HUES64 (cell line): ENCODE results near the gene TIPARP.

Source experiments
- H3K27ac ChIP-seq: 2 replicates; pipeline ENCODE4 v1.7.0; 2013; ENCODE audit warnings: low read depth, low read length, inconsistent platforms
- H3K27me3 ChIP-seq: 2 replicates; pipeline ENCODE4 v1.6.1; 2013; ENCODE audit warnings: mild to moderate bottlenecking, low read length; ENCODE audit not compliant: insufficient read depth
- H3K36me3 ChIP-seq: 2 replicates; pipeline ENCODE4 v1.6.1; 2013; ENCODE audit warnings: mild to moderate bottlenecking, low read length; ENCODE audit not compliant: insufficient read depth
- H3K4me1 ChIP-seq: 2 replicates; pipeline ENCODE4 v1.6.1; 2013; ENCODE audit warnings: mild to moderate bottlenecking, low read length, moderate library complexity; ENCODE audit not compliant: insufficient read depth
- H3K4me3 ChIP-seq: 2 replicates; pipeline ENCODE4 v1.5.1; 2013; ENCODE audit warnings: mild to moderate bottlenecking, low read length, moderate library complexity
- H3K9ac ChIP-seq: 2 replicates; pipeline ENCODE4 v1.6.1; 2013; ENCODE audit warnings: mild to moderate bottlenecking, low read depth, low read length
- H3K9me3 ChIP-seq: 2 replicates; pipeline ENCODE4 v1.6.1; 2013; ENCODE audit warnings: low read depth, low read length; ENCODE audit not compliant: insufficient read depth
- WGBS: fragments of 150-250, 120-280 bp; methylation state at CpG from one replicate; pipeline ENCODE4 v1.1.7; 2013; ENCODE audit warnings: missing lambda C conversion rate; 5-methylcytosine and 5-hydroxymethylcytosine counted together

The TIPARP gene

DNA sequence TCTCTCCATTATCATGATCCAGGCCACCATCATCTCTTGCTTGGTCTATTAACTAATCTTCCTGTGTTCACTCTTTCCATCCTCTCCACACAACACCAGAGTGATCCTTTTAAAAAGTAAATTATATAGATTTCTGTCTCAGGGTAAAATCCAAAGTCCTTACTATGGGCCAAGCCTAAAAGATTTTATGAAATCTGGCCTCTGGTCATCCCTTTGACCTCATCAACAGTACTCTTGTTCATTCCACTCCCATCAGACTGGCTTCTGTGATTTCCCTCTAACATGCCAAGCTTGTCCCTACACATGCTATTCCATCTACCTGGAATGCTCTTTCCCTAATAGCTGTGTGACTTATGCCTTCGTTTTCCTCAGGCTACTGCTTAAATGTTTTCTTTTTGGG is 8.3 kb upstream of the TIPARP start:
- H3K27ac ChIP-seq, result no peak overlapping the region
- H3K9me3 ChIP-seq, result no peaks in the 10 kb centered on the region
- 100% methylated on average over 1 of the region's 1 CpG for WGBS
- no peak overlapping the region for H3K4me3 ChIP-seq
- peaks cover 11% of the 10 kb centered on the region; the same call in 1 of the 2 replicates for H3K4me1 ChIP-seq
- H3K36me3 ChIP-seq, result no peaks in the 10 kb centered on the region
- no peak overlapping the region for H3K9ac ChIP-seq
- no peaks in the 10 kb centered on the region for H3K27me3 ChIP-seq

- Histone ChIP-seq H3K4me1 (peaks cover 11% of the 10 kb centered on the region; the same call in 1 of the 2 replicates), H3K27me3 (peaks cover 12% of the 10 kb centered on the region), H3K9me3 (no peaks in the 10 kb centered on the region), H3K36me3 (no peaks in the 10 kb centered on the region), H3K9ac (no peak overlapping the region), H3K4me3 (no peak overlapping the region), H3K27ac (no peak overlapping the region)
- 68% methylated on average over 3 of the region's 4 CpGs for WGBS
Measured at GRCh38 chr3:156668073-156668763, 6.2 kb upstream of the TIPARP start.

DNA sequence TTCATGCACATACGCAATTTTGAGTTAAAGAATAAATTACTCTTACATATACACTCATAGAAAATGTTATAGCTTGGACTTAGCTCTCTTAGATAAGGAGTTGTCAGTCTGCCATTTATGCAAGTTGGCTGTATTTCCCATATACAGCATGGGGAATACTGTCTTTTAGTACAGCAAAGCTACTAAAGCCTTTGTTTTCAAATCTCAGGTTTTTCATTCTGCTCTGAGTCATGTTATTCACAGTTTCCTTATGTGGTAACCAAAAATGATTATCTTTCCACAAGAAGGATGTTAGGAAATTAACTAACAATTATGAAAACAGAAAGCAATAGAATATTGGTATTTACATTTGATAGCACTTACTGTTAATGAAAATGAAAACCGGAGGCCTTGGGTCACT is 4.3 kb upstream of the TIPARP start:
- no CpG with 5 or more reads among the region's 2 CpGs for WGBS
- H3K27ac ChIP-seq, result no peak overlapping the region
- H3K27me3 ChIP-seq, result peaks cover 15% of the 10 kb centered on the region
- H3K4me3 ChIP-seq, result no peak overlapping the region
- H3K9ac ChIP-seq, result no peak overlapping the region
- no peaks in the 10 kb centered on the region for H3K9me3 ChIP-seq
- H3K36me3 ChIP-seq, result no peaks in the 10 kb centered on the region
- peaks cover 13% of the 10 kb centered on the region; the same call in 1 of the 2 replicates for H3K4me1 ChIP-seq

DNA sequence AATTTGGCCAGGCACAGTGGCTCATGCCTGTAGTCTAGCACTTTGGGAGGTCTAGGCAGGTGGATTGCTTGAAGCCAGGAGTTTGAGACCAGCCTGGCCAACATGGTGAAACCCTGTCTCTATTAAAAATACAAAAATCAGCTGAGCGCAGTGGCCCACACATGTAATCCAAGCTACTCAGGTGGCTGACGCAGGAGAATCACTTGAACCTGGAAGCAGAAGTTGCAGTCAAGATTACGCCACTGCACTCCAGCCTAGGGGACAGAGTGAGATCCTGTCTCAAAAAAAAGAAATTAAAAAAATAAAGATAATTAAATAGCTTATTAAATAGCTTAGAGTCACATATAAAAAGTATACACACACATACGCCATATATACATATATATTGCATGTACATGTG is 3.7 kb upstream of the TIPARP start:
- Histone ChIP-seq H3K4me3 (no peak overlapping the region), H3K27ac (no peak overlapping the region), H3K9ac (no peak overlapping the region), H3K27me3 (peaks cover 15% of the 10 kb centered on the region), H3K36me3 (no peaks in the 10 kb centered on the region), H3K4me1 (peaks cover 10% of the 10 kb centered on the region; the same call in 1 of the 2 replicates), H3K9me3 (no peaks in the 10 kb centered on the region)
- 89% methylated on average over 3 of the region's 4 CpGs for WGBS

GRCh38 chr3:156673732-156674045 is 701 bp upstream of the TIPARP start:
- no peak overlapping the region for H3K27ac ChIP-seq
- peak overlapping the region; percentile 77; the same call in 1 of the 2 replicates for H3K9ac ChIP-seq
- peaks cover 12% of the 10 kb centered on the region for H3K36me3 ChIP-seq
- peak overlapping the region; percentile 89 for H3K4me3 ChIP-seq
- H3K4me1 ChIP-seq, result peaks cover 19% of the 10 kb centered on the region
- H3K9me3 ChIP-seq, result no peaks in the 10 kb centered on the region
- H3K27me3 ChIP-seq, result peaks cover 29% of the 10 kb centered on the region
- 14% methylated on average over 10 of the region's 10 CpGs for WGBS

DNA sequence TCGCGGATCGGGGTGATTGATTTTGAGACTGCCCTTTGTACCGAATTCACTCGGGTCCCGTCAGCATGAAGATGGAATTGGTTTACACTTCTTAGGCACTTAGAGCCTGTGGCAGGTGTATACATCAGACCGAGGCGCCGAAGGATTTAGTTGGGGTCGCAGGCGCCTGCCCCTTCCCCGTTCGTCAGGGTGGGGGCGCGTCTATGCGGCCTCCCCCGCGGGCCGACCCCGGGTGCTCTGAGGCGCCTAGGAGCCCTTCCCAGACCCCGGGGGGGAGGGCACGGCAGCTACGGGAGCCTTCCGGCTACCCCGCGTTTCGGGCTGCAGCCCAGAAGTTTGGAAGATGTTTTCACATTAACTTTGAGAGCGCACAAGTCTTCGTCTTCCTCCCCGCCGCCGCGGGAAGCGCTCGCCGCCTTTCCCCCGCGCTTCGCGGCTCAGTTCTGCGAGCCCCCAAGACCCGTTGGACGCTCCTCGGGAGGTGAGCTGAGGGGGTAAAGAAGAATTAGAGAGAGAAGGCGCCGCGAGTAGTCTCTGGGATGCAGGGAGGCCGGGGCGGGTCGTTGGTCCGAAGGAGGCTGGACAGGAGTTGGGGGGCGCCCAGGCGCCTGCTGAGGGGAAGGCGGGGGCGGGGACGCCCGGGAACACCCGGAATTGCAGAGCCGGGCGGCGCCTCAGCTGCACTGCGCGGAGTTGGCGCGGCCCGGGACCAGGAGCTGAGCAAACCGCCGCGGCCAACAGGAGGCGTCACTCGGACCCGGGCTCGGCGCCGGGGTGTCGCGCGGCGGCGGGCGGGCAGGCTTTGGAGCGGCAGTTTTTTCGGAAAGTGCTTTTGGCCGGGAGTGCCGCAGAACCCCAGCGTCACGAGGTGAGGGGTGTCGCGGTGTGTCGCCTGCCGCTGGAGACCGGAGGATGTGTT is 780 bp downstream of the TIPARP start:
- H3K4me1 ChIP-seq, result peaks cover 19% of the 10 kb centered on the region
- WGBS, result under 1% methylated on average over 91 of the region's 93 CpGs
- H3K9me3 ChIP-seq, result no peaks in the 10 kb centered on the region
- H3K27ac ChIP-seq, result peak overlapping the region; percentile 87
- peak overlapping the region; percentile 77 for H3K9ac ChIP-seq
- H3K27me3 ChIP-seq, result peaks cover 29% of the 10 kb centered on the region
- peak overlapping the region; percentile 89 for H3K4me3 ChIP-seq
- H3K36me3 ChIP-seq, result peaks cover 24% of the 10 kb centered on the region

- Histone ChIP-seq H3K27me3 (peaks cover 29% of the 10 kb centered on the region), H3K4me1 (peaks cover 19% of the 10 kb centered on the region), H3K9ac (peak overlapping the region; percentile 77), H3K36me3 (peaks cover 28% of the 10 kb centered on the region), H3K4me3 (peak overlapping the region; percentile 89), H3K9me3 (no peaks in the 10 kb centered on the region), H3K27ac (no peak overlapping the region)
- WGBS, result 14% methylated on average over 13 of the region's 18 CpGs
Measured at GRCh38 chr3:156675830-156676767, 1.7 kb downstream of the TIPARP start.

GRCh38 chr3:156676768-156677479 is 2.5 kb downstream of the TIPARP start:
- WGBS, result 93% methylated on average over 2 of the region's 3 CpGs
- Histone ChIP-seq H3K36me3 (peaks cover 30% of the 10 kb centered on the region), H3K4me3 (peak overlapping the region; percentile 89), H3K27ac (no peak overlapping the region), H3K9me3 (no peaks in the 10 kb centered on the region), H3K4me1 (peaks cover 19% of the 10 kb centered on the region), H3K9ac (no peak overlapping the region), H3K27me3 (peaks cover 29% of the 10 kb centered on the region)

DNA sequence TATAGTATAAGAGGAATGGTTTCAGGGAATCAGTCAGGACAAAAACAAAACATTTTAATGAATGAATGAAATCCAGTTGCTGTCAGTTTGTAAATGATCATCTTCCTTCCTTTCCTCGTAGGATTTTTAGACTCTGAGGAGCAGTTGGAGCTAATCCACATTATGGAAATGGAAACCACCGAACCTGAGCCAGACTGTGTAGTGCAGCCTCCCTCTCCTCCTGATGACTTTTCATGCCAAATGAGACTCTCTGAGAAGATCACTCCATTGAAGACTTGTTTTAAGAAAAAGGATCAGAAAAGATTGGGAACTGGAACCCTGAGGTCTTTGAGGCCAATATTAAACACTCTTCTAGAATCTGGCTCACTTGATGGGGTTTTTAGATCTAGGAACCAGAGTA is 3.1 kb downstream of the TIPARP start:
- H3K36me3 ChIP-seq, result peaks cover 31% of the 10 kb centered on the region
- H3K27ac ChIP-seq, result no peak overlapping the region
- peaks cover 19% of the 10 kb centered on the region for H3K4me1 ChIP-seq
- H3K4me3 ChIP-seq, result no peak overlapping the region
- 96% methylated on average over 2 of the region's 2 CpGs for WGBS
- peaks cover 23% of the 10 kb centered on the region for H3K27me3 ChIP-seq
- no peak overlapping the region for H3K9ac ChIP-seq
- H3K9me3 ChIP-seq, result no peaks in the 10 kb centered on the region

DNA sequence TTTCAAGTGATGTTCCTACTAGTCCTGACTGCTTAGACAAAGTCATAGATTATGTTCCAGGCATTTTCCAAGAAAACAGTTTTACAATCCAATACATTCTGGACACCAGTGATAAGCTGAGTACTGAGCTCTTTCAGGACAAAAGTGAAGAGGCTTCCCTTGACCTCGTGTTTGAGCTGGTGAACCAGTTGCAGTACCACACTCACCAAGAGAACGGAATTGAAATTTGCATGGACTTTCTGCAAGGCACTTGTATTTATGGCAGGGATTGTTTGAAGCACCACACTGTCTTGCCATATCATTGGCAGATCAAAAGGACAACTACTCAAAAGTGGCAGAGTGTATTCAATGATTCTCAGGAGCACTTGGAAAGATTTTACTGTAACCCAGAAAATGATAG is 3.8 kb downstream of the TIPARP start:
- no peaks in the 10 kb centered on the region for H3K9me3 ChIP-seq
- no peak overlapping the region for H3K4me3 ChIP-seq
- H3K27me3 ChIP-seq, result peaks cover 17% of the 10 kb centered on the region
- WGBS, result 95% methylated on average over 2 of the region's 2 CpGs
- H3K36me3 ChIP-seq, result peaks cover 31% of the 10 kb centered on the region
- H3K9ac ChIP-seq, result no peak overlapping the region
- H3K27ac ChIP-seq, result no peak overlapping the region
- H3K4me1 ChIP-seq, result peaks cover 19% of the 10 kb centered on the region
